ENCODE data around the gene ZDHHC4. TPM values are rescaled to one million over a fixed set of nuclear protein-coding genes. Genes with fewer than 3 reads are reported as not detected.

ZDHHC4 gene
- total RNA-seq, 2 experiments from 2014 or later, result 34.2 to 35.5 TPM

- Mint-ChIP-seq H3K27ac (no peak overlapping the region), H3K4me3 (no peak overlapping the region), H3K27me3 (peaks cover 38% of the 10 kb centered on the region), H3K36me3 (ENCODE audit: low read depth) (peaks cover 2% of the 10 kb centered on the region), H3K9me3 (no peaks in the 10 kb centered on the region), H3K4me1 (peaks cover 30% of the 10 kb centered on the region)
- ChIA-PET POLR2A (interaction anchor here (0.7 to 0.8 kb wide), 2 partner anchors 13 to 27 kb away, joined by 3 read pairs; partner anchors contain the start of gene INTS15), CTCF (no interaction called here)
- no peak for DNase-seq
Measured at GRCh38 chr7:6616854-6617643, 39.8 kb downstream of the ZDHHC4 start.

- DNase-seq, result no peak
- ChIA-PET POLR2A (no interaction called here), CTCF (no interaction called here)
- Mint-ChIP-seq H3K9me3 (no peaks in the 10 kb centered on the region), H3K36me3 (ENCODE audit: low read depth) (peaks cover 2% of the 10 kb centered on the region), H3K27me3 (peaks cover 29% of the 10 kb centered on the region), H3K27ac (no peak overlapping the region), H3K4me1 (peaks cover 37% of the 10 kb centered on the region), H3K4me3 (no peak overlapping the region)
Measured at GRCh38 chr7:6618621-6619020, 41.4 kb downstream of the ZDHHC4 start.

- DNase-seq, result no peak
- POLR2A ChIA-PET, result interaction anchor here (0.8 kb wide), 1 partner anchor 19 kb away, joined by 3 read pairs; no protein-coding TSS in a partner anchor
- Mint-ChIP-seq H3K9me3 (no peaks in the 10 kb centered on the region), H3K27ac (no peak overlapping the region), H3K4me3 (no peak overlapping the region), H3K36me3 (ENCODE audit: low read depth) (no peaks in the 10 kb centered on the region), H3K4me1 (peaks cover 43% of the 10 kb centered on the region), H3K27me3 (peaks cover 18% of the 10 kb centered on the region)
- CTCF ChIA-PET, result interaction anchor here (0.6 to 1.5 kb wide), 4 partner anchors 11 to 172 kb away, joined by 3 to 4 read pairs (median 4); partner anchors contain the start of gene INTS15
Measured at GRCh38 chr7:6619961-6620360, 42.7 kb downstream of the ZDHHC4 start.

- Mint-ChIP-seq H3K4me3 (peak overlapping the region; percentile 2), H3K27ac (peak overlapping the region; percentile 4), H3K9me3 (no peaks in the 10 kb centered on the region), H3K4me1 (peaks cover 43% of the 10 kb centered on the region), H3K36me3 (ENCODE audit: low read depth) (no peaks in the 10 kb centered on the region), H3K27me3 (peaks cover 14% of the 10 kb centered on the region)
- CTCF ChIA-PET, result interaction anchor here (0.6 to 1.2 kb wide), 3 partner anchors 15 to 106 kb away, joined by 3 read pairs; no protein-coding TSS in a partner anchor
- POLR2A ChIA-PET, result interaction anchor here (1.4 to 1.8 kb wide), 2 partner anchors 16 to 32 kb away, joined by 3 to 5 read pairs; partner anchors contain the start of genes INTS15 and ZNF316
- DNase-seq, result peak; percentile 23
Measured at GRCh38 chr7:6621195-6622133, 44.2 kb downstream of the ZDHHC4 start.

DNA sequence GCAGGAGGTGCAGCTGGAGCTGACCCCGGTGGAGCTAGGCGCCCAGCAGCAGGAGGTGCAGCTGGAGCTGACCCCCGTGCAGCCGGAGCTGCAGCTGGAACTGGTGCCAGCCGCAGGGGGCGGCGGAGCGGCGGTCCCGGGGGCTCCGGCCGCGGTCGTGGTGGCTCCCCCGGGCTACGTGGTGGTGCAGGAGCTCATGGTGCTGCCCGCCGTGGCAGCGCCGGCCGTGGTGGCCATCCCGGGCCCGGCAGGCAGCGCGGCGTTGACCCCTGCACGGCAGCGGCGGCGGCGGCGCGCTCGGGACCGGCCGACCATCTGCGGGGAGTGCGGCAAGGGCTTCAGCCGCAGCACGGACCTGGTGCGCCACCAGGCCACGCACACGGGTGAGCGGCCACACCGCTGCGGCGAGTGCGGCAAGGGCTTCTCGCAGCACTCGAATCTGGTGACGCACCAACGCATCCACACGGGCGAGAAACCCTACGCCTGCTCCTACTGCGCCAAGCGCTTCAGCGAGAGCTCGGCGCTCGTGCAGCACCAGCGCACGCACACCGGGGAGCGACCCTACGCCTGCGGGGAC lies 45.0 kb downstream of the ZDHHC4 start:
- Mint-ChIP-seq H3K4me3 (no peak overlapping the region), H3K9me3 (no peaks in the 10 kb centered on the region), H3K27ac (no peak overlapping the region), H3K4me1 (peaks cover 43% of the 10 kb centered on the region), H3K36me3 (ENCODE audit: low read depth) (no peaks in the 10 kb centered on the region), H3K27me3 (peaks cover 10% of the 10 kb centered on the region)
- CTCF ChIA-PET, result interaction anchor here (1.2 kb wide), 1 partner anchor 14 kb away, joined by 3 read pairs; no protein-coding TSS in a partner anchor
- POLR2A ChIA-PET, result interaction anchor here (1.4 to 1.8 kb wide), 2 partner anchors 15 to 32 kb away, joined by 3 to 5 read pairs; partner anchors contain the start of genes INTS15 and ZNF316
- no peak for DNase-seq

DNA sequence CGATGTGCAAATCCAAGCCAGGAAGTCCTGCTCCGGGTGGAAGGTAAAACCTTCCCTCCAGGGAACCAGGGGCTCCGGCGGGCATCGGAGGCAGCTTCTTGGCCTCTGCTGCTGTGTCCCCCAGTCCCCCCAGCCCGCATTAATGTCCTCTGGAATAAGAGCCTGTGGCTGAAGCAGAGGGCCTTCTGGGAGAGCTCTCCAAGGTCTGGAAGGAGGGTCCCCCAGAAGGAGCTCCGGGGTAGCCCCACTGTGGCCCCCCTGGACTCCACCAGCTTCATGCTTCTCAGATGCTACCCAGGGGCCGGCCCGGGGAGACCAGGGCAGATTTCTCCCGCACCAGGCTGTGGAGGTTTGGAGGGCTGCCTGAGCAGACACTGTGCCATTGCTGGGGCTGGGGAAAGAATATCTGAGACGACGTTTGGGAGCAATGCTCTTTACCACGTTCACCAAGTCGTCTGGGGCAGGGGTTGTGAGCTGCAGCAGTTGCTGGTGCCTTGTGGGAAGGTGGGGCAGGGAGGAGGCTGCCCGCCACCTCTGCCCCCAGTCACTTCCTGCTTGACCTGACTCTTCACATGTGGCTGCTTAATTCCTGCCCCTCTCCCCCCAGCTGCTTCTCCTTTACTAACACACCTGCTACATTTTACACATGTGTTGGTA lies 46.5 kb downstream of the ZDHHC4 start:
- Mint-ChIP-seq H3K9me3 (no peaks in the 10 kb centered on the region), H3K27ac (peak overlapping the region; percentile 61), H3K4me3 (no peak overlapping the region), H3K27me3 (peaks cover 1% of the 10 kb centered on the region), H3K4me1 (peaks cover 43% of the 10 kb centered on the region), H3K36me3 (ENCODE audit: low read depth) (no peaks in the 10 kb centered on the region)
- ChIA-PET POLR2A (interaction anchor here (0.6 kb wide), 1 partner anchor 15 kb away, joined by 3 read pairs; no protein-coding TSS in a partner anchor), CTCF (no interaction called here)
- peak; percentile 33 for DNase-seq

- Mint-ChIP-seq H3K27ac (peak overlapping the region; percentile 61), H3K4me1 (peaks cover 41% of the 10 kb centered on the region), H3K9me3 (no peaks in the 10 kb centered on the region), H3K27me3 (peaks cover 1% of the 10 kb centered on the region), H3K4me3 (no peak overlapping the region), H3K36me3 (ENCODE audit: low read depth) (no peaks in the 10 kb centered on the region)
- no peak for DNase-seq
- ChIA-PET POLR2A (interaction anchor here (0.6 kb wide), 1 partner anchor 15 kb away, joined by 3 read pairs; no protein-coding TSS in a partner anchor), CTCF (no interaction called here)
Measured at GRCh38 chr7:6624246-6624611, 47.0 kb downstream of the ZDHHC4 start.

DNA sequence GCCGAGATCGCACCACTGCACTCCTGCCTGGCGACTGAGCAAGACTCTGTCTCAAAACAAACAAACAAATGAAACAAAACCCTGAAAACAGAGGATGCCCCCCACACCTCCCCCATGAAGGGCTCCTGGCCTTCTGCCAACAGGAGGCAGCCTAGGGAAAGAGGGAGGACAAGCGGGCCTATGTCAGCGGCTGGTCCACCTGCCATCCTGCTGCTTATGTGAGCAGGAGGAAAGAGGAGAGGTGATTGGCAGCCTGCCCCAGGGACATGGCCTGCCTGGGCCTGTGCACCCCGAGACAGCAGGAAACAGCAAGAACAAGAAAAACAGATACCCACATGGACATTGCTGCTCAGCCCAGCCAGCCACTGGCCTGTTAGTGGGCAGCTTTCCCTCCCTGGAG lies 50.8 kb downstream of the ZDHHC4 start:
- peaks cover 15% of the 10 kb centered on the region for H3K4me1 Mint-ChIP-seq
- no peak overlapping the region for H3K27ac Mint-ChIP-seq
- no peaks in the 10 kb centered on the region for H3K27me3 Mint-ChIP-seq
- no peak overlapping the region for H3K4me3 Mint-ChIP-seq
- H3K36me3 Mint-ChIP-seq (ENCODE audit: low read depth), result no peaks in the 10 kb centered on the region
- CTCF ChIA-PET, result no interaction called here
- no peak for DNase-seq
- no peaks in the 10 kb centered on the region for H3K9me3 Mint-ChIP-seq
- POLR2A ChIA-PET, result no interaction called here

- Mint-ChIP-seq H3K27me3 (no peaks in the 10 kb centered on the region), H3K36me3 (ENCODE audit: low read depth) (peaks cover 3% of the 10 kb centered on the region), H3K27ac (no peak overlapping the region), H3K4me3 (no peak overlapping the region), H3K9me3 (peaks cover 3% of the 10 kb centered on the region), H3K4me1 (peaks cover 4% of the 10 kb centered on the region)
- CTCF ChIA-PET, result interaction anchor here (0.7 kb wide), 1 partner anchor 85 kb away, joined by 3 read pairs; no protein-coding TSS in a partner anchor
- DNase-seq, result no peak
- POLR2A ChIA-PET, result no interaction called here
Measured at GRCh38 chr7:6630007-6630849, 53.0 kb downstream of the ZDHHC4 start.

DNA sequence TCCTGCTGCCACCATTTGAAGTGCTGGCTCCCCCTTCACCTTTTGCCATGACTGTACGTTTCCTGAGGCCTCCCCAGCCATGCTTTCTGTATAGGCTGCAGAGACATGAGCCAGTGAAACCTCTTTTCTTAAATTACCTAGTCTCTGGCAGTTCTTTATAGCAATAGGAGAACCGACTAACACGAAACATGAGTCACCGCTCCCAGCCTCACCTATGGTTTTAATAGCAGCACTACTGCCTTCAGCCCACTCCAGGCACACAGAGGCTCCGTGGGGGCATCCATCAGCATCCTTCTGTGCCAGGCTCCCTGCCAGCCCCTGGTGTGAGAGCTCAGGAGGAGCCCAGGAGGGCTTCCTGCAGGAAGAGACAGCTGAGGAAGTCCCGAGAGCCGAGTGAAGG lies 54.4 kb downstream of the ZDHHC4 start:
- H3K4me3 Mint-ChIP-seq, result no peak overlapping the region
- H3K9me3 Mint-ChIP-seq, result peaks cover 3% of the 10 kb centered on the region
- no peak overlapping the region for H3K27ac Mint-ChIP-seq
- ChIA-PET POLR2A (no interaction called here), CTCF (interaction anchor here (1.7 kb wide), 1 partner anchor 116 kb away, joined by 4 read pairs; no protein-coding TSS in a partner anchor)
- DNase-seq, result no peak
- H3K4me1 Mint-ChIP-seq, result peaks cover 6% of the 10 kb centered on the region
- no peaks in the 10 kb centered on the region for H3K27me3 Mint-ChIP-seq
- peaks cover 3% of the 10 kb centered on the region for H3K36me3 Mint-ChIP-seq (ENCODE audit: low read depth)

GRCh38 chr7:6634021-6634420 lies 56.8 kb downstream of the ZDHHC4 start:
- no peak for DNase-seq
- no peak overlapping the region for H3K4me3 Mint-ChIP-seq
- peaks cover 19% of the 10 kb centered on the region for H3K4me1 Mint-ChIP-seq
- peaks cover 3% of the 10 kb centered on the region for H3K9me3 Mint-ChIP-seq
- H3K36me3 Mint-ChIP-seq (ENCODE audit: low read depth), result peaks cover 9% of the 10 kb centered on the region
- CTCF ChIA-PET, result no interaction called here
- POLR2A ChIA-PET, result no interaction called here
- H3K27ac Mint-ChIP-seq, result no peak overlapping the region
- no peaks in the 10 kb centered on the region for H3K27me3 Mint-ChIP-seq
